Suprapubic skin (tissue), 4 donors: Measurements from ENCODE around the gene FRAS1. TPM values are rescaled to one million over a fixed set of nuclear protein-coding genes. Genes with fewer than 3 reads are reported as not detected.

Experiments used
- DNase-seq, 2 donors: peaks; one replicate each; pipeline ENCODE4 v3.0.0-alpha.2; 2019; ENCODE audit warnings: low spot score in 2 of 2
- H3K27ac ChIP-seq: fragments of 200-600 bp; sonication (generic); one replicate; pipeline ENCODE4 v1.5.1; 2019
- H3K27me3 ChIP-seq: fragments of 200-600 bp; sonication (generic); one replicate; pipeline ENCODE4 v1.5.1; 2019
- H3K36me3 ChIP-seq: fragments of 200-600 bp; sonication (generic); one replicate; pipeline ENCODE4 v1.5.1; 2019
- H3K4me1 ChIP-seq: fragments of 200-600 bp; sonication (generic); one replicate; pipeline ENCODE4 v1.5.1; 2019
- H3K4me3 ChIP-seq: fragments of 200-600 bp; sonication (generic); one replicate; pipeline ENCODE4 v1.5.1; 2019; ENCODE audit warnings: mild to moderate bottlenecking
- H3K9me3 ChIP-seq: fragments of 200-600 bp; sonication (generic); one replicate; pipeline ENCODE4 v1.5.1; 2019
- CTCF ChIP-seq, 2 donors: fragments of 200-600 bp in 1 of 2; fragments of 450-650 bp in 1 of 2; sonication (generic) in 1 of 2; IDR thresholded peaks; one replicate each; pipeline ENCODE4 v1.5.1; 2016 to 2019; ENCODE audit warnings: antibody characterized with exemption in 2 of 2, mild to moderate bottlenecking in 1 of 2, moderate library complexity in 1 of 2
- EP300 ChIP-seq: sonication (generic); formaldehyde crosslinking; IDR thresholded peaks from one replicate; pipeline ENCODE4 v1.6.1; 2017; ENCODE audit warnings: antibody characterized with exemption
- POLR2A ChIP-seq, 2 donors: fragments of 450-650 bp; IDR thresholded peaks; one replicate each; pipeline ENCODE4 v1.6.1; 2017; ENCODE audit warnings: antibody characterized with exemption in 2 of 2, mild to moderate bottlenecking in 2 of 2, moderate library complexity in 2 of 2
- POLR2AphosphoS5 ChIP-seq, 3 donors: sonication (generic); formaldehyde crosslinking; IDR thresholded peaks; one replicate each; pipeline ENCODE4 v1.6.1; 2017; ENCODE audit warnings: antibody characterized with exemption in 3 of 3
- WGBS: methylation state at CpG from one replicate; pipeline ENCODE4 v1.1.5; 2018; 5-methylcytosine and 5-hydroxymethylcytosine counted together
- total RNA-seq, 4 donors: library from RNA; depleted of rRNA; stranded (reverse); fragments of >200 nt; gene quantifications; one replicate each; pipeline ENCODE4 v1.1.0, GENCODE V29; 2016

FRAS1 gene
- total RNA-seq, 4 donors from 2014 or later: 1.4 to 24.9 (median 3.8) TPM

GRCh38 chr4:78414116-78414515, 357.0 kb downstream of the FRAS1 start:
- Histone ChIP-seq H3K27me3 (no peaks in the 10 kb centered on the region), H3K27ac (no peak overlapping the region), H3K4me1 (peaks cover 3% of the 10 kb centered on the region), H3K36me3 (no peaks in the 10 kb centered on the region), H3K9me3 (no peaks in the 10 kb centered on the region), H3K4me3 (no peak overlapping the region)
- no peak for DNase-seq
- TF ChIP-seq EP300 (no peak), POLR2A (IDR thresholded peaks at IDR 0.05) (no peak), CTCF (IDR thresholded peaks at IDR 0.05) (no peak), POLR2AphosphoS5 (IDR thresholded peaks at IDR 0.05) (no peak)
- WGBS: 59% methylated on average over 6 of the region's 6 CpGs

- 69% methylated on average over 2 of the region's 2 CpGs for WGBS
- no peaks in the 10 kb centered on the region for H3K27me3 ChIP-seq
Measured at GRCh38 chr4:78417603-78418002, 360.5 kb downstream of the FRAS1 start.

GRCh38 chr4:78418406-78418805, 361.3 kb downstream of the FRAS1 start:
- no peak for DNase-seq
- H3K36me3 ChIP-seq: no peaks in the 10 kb centered on the region
- no peaks in the 10 kb centered on the region for H3K27me3 ChIP-seq
- H3K9me3 ChIP-seq: no peaks in the 10 kb centered on the region
- no peak for TF ChIP-seq POLR2A (IDR thresholded peaks at IDR 0.05)
- no peak for TF ChIP-seq POLR2AphosphoS5 (IDR thresholded peaks at IDR 0.05)
- no peak for TF ChIP-seq EP300
- no peak for TF ChIP-seq CTCF (IDR thresholded peaks at IDR 0.05)
- H3K4me1 ChIP-seq: peaks cover 3% of the 10 kb centered on the region
- H3K4me3 ChIP-seq: no peak overlapping the region
- H3K27ac ChIP-seq: no peak overlapping the region
- WGBS: 80% methylated on average over 6 of the region's 6 CpGs

More at GRCh38 chr4:78417603-78418002, 360.5 kb downstream of the FRAS1 start:
- no peak for TF ChIP-seq EP300
- TF ChIP-seq POLR2A (IDR thresholded peaks at IDR 0.05): no peak
- no peak for TF ChIP-seq CTCF (IDR thresholded peaks at IDR 0.05)
- no peak for TF ChIP-seq POLR2AphosphoS5 (IDR thresholded peaks at IDR 0.05)
- DNase-seq: no peak
- no peak overlapping the region for H3K27ac ChIP-seq
- peaks cover 3% of the 10 kb centered on the region for H3K4me1 ChIP-seq
- H3K9me3 ChIP-seq: no peaks in the 10 kb centered on the region
- no peak overlapping the region for H3K4me3 ChIP-seq
- no peaks in the 10 kb centered on the region for H3K36me3 ChIP-seq

- Histone ChIP-seq H3K9me3 (no peaks in the 10 kb centered on the region), H3K36me3 (no peaks in the 10 kb centered on the region), H3K27ac (no peak overlapping the region), H3K27me3 (no peaks in the 10 kb centered on the region), H3K4me1 (no peaks in the 10 kb centered on the region), H3K4me3 (no peak overlapping the region)
- no peak for DNase-seq
- 79% methylated on average over 9 of the region's 9 CpGs for WGBS
- TF ChIP-seq EP300: no peak
Measured at GRCh38 chr4:78423790-78424189, 366.7 kb downstream of the FRAS1 start.

GRCh38 chr4:78424461-78424860, 367.3 kb downstream of the FRAS1 start:
- no peaks in the 10 kb centered on the region for H3K9me3 ChIP-seq
- H3K36me3 ChIP-seq: no peaks in the 10 kb centered on the region
- H3K4me3 ChIP-seq: no peak overlapping the region
- TF ChIP-seq POLR2A (IDR thresholded peaks at IDR 0.05) (no peak), CTCF (IDR thresholded peaks at IDR 0.05) (no peak), POLR2AphosphoS5 (IDR thresholded peaks at IDR 0.05) (no peak), EP300 (no peak)
- H3K27me3 ChIP-seq: no peaks in the 10 kb centered on the region
- H3K4me1 ChIP-seq: no peaks in the 10 kb centered on the region
- no peak overlapping the region for H3K27ac ChIP-seq
- no peak for DNase-seq

GRCh38 chr4:78426972-78427371, 369.8 kb downstream of the FRAS1 start:
- 84% methylated on average over 2 of the region's 2 CpGs for WGBS
- DNase-seq: no peak
- TF ChIP-seq CTCF (IDR thresholded peaks at IDR 0.05) (no peak), EP300 (no peak), POLR2AphosphoS5 (IDR thresholded peaks at IDR 0.05) (no peak)
- no peak overlapping the region for H3K4me3 ChIP-seq
- no peaks in the 10 kb centered on the region for H3K4me1 ChIP-seq
- H3K9me3 ChIP-seq: no peaks in the 10 kb centered on the region
- H3K27me3 ChIP-seq: no peaks in the 10 kb centered on the region
- no peak overlapping the region for H3K27ac ChIP-seq
- no peaks in the 10 kb centered on the region for H3K36me3 ChIP-seq
